SHP77 (cell line): ENCODE results near the gene ATP2B3.
A peak's percentile ranks its signal among the peaks of the same experiment; 100 is the strongest.

ENCODE experiments used
- DNase-seq, 2 experiments: peaks; one replicate each; lab custom pipeline; 2025; lab: John Stamatoyannopoulos, UW

The ATP2B3 gene

GRCh38 chrX:153571534-153571908 is 54.1 kb downstream of the ATP2B3 start:
- DNase-seq, result no peak

- DNase-seq, result no peak
These were observed 55.2 kb downstream of the ATP2B3 start for GRCh38 chrX:153572601-153573000.

GRCh38 chrX:153573984-153574383 is 56.5 kb downstream of the ATP2B3 start:
- no peak for DNase-seq

- no peak for DNase-seq
These were observed 58.9 kb downstream of the ATP2B3 start for GRCh38 chrX:153576239-153576870.

- DNase-seq, result no peak
These were observed 59.5 kb downstream of the ATP2B3 start for GRCh38 chrX:153576961-153577360.

GRCh38 chrX:153578200-153578835 is 60.9 kb downstream of the ATP2B3 start:
- DNase-seq, result no peak

- DNase-seq, result no peak
These were observed 61.4 kb downstream of the ATP2B3 start for GRCh38 chrX:153578889-153579288.

- no peak for DNase-seq
These were observed 63.4 kb downstream of the ATP2B3 start for GRCh38 chrX:153580700-153581386.

GRCh38 chrX:153582896-153583295 is 65.5 kb downstream of the ATP2B3 start:
- DNase-seq, result no peak

GRCh38 chrX:153583433-153583832 is 66.0 kb downstream of the ATP2B3 start:
- no peak for DNase-seq

- DNase-seq, result no peak
These were observed 68.4 kb downstream of the ATP2B3 start for GRCh38 chrX:153585827-153586226.

GRCh38 chrX:153587342-153587741 is 69.9 kb downstream of the ATP2B3 start:
- no peak for DNase-seq

GRCh38 chrX:153588021-153588781 is 70.8 kb downstream of the ATP2B3 start:
- DNase-seq, result no peak

- DNase-seq, result no peak
These were observed 71.5 kb downstream of the ATP2B3 start for GRCh38 chrX:153588782-153589446.

GRCh38 chrX:153590961-153591956 is 73.8 kb downstream of the ATP2B3 start:
- DNase-seq, result no peak

- DNase-seq, result no peak
These were observed 74.8 kb downstream of the ATP2B3 start for GRCh38 chrX:153592091-153592833.

- DNase-seq, result peak; percentile 14 to 15
These were observed 75.7 kb downstream of the ATP2B3 start for GRCh38 chrX:153592966-153593688.

GRCh38 chrX:153593811-153594500 is 76.5 kb downstream of the ATP2B3 start:
- DNase-seq, result no peak

GRCh38 chrX:153595387-153595786 is 77.9 kb downstream of the ATP2B3 start:
- DNase-seq, result no peak
